Lower lobe of right lung (tissue), 2 donors: Measurements from ENCODE around the gene KCNQ5. TPM values are rescaled to one million over a fixed set of nuclear protein-coding genes. Genes with fewer than 3 reads are reported as not detected.

Source experiments
- ATAC-seq, 2 donors: fragments of 200-7000 bp; cut with Tn5 transposase; one replicate each; pipeline ENCODE4 v1.9.1; 2020 to 2022; ENCODE audit warnings: mild to moderate bottlenecking in 2 of 2, moderate library complexity in 2 of 2
- DNase-seq: peaks from one replicate; pipeline ENCODE4 v3.0.0-alpha.2; 2020
- H3K27ac ChIP-seq: fragments of 200-600 bp; one replicate; pipeline ENCODE4 v1.8.0; 2022
- H3K27me3 ChIP-seq: fragments of 200-600 bp; one replicate; pipeline ENCODE4 v1.8.0; 2022; ENCODE audit warnings: low read depth
- H3K36me3 ChIP-seq: fragments of 200-600 bp; one replicate; pipeline ENCODE4 v1.8.0; 2022; ENCODE audit warnings: mild to moderate bottlenecking
- H3K4me1 ChIP-seq: fragments of 200-600 bp; one replicate; pipeline ENCODE4 v1.8.0; 2022
- H3K4me3 ChIP-seq: fragments of 200-600 bp; one replicate; pipeline ENCODE4 v1.8.0; 2022; ENCODE audit warnings: mild to moderate bottlenecking
- H3K9me3 ChIP-seq: fragments of 200-600 bp; one replicate; pipeline ENCODE4 v1.8.0; 2022
- intact Hi-C: fragments of 100-400 bp; cut with DNase I; formaldehyde crosslinking; loops from one replicate; pipeline ENCODE4 v1.11.0; 2022
- total RNA-seq: library from RNA; stranded (reverse); fragmentation: NEBNext Ultra II Directional; extraction: Animal tissue kit (Norgen Biotek cat#: 25700); gene quantifications from one replicate; pipeline ENCODE4 v1.2.1, GENCODE V29; 2021
- TF ChIP-seq, protein P1 (sequence below): fragments of 200-600 bp; IDR thresholded peaks from one replicate; pipeline ENCODE4 v1.8.0; 2022; ENCODE audit warnings: antibody characterized with exemption, mild to moderate bottlenecking
- donor health status: DM: no; HTN: yes; CAD: no; lungs with severe emphysema.

KCNQ5 gene
- total RNA-seq, 1 donor from 2014 or later = 0.35 TPM

DNA sequence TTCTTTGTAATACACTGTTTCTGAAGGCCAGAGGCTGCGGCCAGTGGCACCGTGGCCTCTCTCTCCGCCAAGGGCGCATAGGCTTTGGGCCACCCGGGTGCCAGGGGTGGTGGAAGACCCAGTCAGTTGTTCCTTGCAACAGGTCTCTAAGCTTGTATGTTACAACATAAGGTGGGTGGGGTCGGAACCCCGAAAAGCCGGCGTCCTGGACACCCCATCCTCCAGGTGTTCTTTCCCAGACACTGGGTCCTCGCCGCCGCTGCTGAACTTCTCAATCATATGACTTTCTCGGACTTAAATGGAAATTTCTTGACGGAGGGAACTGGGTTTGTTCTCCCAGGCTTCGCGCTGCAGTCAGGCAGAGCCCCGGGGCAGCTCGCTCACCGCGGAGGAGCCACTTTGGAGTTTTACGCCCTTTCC is 983 bp upstream of the KCNQ5 start:
- Histone ChIP-seq H3K4me1 (peaks cover 35% of the 10 kb centered on the region), H3K27me3 (peaks cover 30% of the 10 kb centered on the region), H3K4me3 (peak overlapping the region; percentile 60), H3K27ac (no peak overlapping the region), H3K36me3 (no peaks in the 10 kb centered on the region), H3K9me3 (no peaks in the 10 kb centered on the region)
- no peak for DNase-seq
- TF ChIP-seq, protein P1, sequence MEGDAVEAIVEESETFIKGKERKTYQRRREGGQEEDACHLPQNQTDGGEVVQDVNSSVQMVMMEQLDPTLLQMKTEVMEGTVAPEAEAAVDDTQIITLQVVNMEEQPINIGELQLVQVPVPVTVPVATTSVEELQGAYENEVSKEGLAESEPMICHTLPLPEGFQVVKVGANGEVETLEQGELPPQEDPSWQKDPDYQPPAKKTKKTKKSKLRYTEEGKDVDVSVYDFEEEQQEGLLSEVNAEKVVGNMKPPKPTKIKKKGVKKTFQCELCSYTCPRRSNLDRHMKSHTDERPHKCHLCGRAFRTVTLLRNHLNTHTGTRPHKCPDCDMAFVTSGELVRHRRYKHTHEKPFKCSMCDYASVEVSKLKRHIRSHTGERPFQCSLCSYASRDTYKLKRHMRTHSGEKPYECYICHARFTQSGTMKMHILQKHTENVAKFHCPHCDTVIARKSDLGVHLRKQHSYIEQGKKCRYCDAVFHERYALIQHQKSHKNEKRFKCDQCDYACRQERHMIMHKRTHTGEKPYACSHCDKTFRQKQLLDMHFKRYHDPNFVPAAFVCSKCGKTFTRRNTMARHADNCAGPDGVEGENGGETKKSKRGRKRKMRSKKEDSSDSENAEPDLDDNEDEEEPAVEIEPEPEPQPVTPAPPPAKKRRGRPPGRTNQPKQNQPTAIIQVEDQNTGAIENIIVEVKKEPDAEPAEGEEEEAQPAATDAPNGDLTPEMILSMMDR = no peak
- intact Hi-C loops = no loop called here
- ATAC-seq = no peak

DNA sequence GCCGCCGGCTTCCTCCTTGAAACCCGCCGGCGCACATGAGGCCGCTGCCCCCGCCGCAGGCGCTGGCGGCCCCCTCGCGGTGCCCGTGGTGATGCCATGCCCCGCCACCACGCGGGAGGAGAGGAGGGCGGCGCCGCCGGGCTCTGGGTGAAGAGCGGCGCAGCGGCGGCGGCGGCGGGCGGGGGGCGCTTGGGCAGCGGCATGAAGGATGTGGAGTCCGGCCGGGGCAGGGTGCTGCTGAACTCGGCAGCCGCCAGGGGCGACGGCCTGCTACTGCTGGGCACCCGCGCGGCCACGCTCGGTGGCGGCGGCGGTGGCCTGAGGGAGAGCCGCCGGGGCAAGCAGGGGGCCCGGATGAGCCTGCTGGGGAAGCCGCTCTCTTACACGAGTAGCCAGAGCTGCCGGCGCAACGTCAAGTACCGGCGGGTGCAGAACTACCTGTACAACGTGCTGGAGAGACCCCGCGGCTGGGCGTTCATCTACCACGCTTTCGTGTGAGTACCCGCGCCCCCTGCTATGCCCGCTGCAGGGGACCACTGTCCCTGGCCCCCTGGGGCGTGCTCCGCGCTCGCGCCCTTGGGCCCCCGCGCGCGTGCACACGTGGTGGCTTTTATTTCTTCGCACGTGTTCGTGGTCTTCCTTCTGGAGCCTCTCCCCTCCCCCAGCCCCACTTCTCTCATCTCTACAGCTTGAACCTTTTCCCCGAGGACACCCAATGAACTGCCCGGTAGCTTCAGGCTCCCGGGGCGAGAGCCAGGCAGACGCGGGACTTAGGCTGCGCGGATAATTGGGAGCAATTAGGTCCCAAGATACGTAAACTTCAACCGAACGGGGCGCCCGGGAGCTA is 453 bp downstream of the KCNQ5 start:
- peak; percentile 53 for DNase-seq
- intact Hi-C loops = no loop called here

DNA sequence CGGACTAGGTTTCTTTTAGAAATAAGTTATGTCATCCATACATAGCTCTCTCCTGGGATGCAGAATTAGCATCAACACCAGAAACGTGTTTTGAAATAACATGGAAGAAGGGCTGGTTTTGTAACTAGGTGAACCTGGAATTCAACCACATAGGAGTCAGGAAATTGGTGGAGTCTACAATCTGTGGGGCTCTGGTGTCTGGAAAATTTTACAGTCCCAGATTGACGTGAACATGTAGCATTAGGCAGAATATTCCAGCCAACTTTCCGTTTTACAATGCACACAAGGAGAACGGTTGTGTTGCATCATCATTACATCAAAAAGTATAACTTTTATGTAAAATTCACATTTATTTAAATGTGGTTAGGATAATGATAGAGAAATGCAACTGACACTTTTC is 1.9 kb downstream of the KCNQ5 start:
- TF ChIP-seq, protein P1 = no peak
- peaks cover 30% of the 10 kb centered on the region for H3K27me3 ChIP-seq
- H3K36me3 ChIP-seq = no peaks in the 10 kb centered on the region
- no peak overlapping the region for H3K27ac ChIP-seq
- intact Hi-C loops = no loop called here
- H3K4me3 ChIP-seq = no peak overlapping the region
- ATAC-seq (no peak), DNase-seq (no peak)
- peaks cover 35% of the 10 kb centered on the region for H3K4me1 ChIP-seq
- H3K9me3 ChIP-seq = no peaks in the 10 kb centered on the region

More for the DNA sequence above, 453 bp downstream of the KCNQ5 start:
- no peaks in the 10 kb centered on the region for H3K9me3 ChIP-seq
- H3K4me1 ChIP-seq = peaks cover 35% of the 10 kb centered on the region
- peak; percentile 60 to 75 for ATAC-seq
- no peak overlapping the region for H3K27ac ChIP-seq
- peak overlapping the region; percentile 60 for H3K4me3 ChIP-seq
- H3K36me3 ChIP-seq = no peaks in the 10 kb centered on the region
- TF ChIP-seq, protein P1 = no peak
- H3K27me3 ChIP-seq = peaks cover 30% of the 10 kb centered on the region

DNA sequence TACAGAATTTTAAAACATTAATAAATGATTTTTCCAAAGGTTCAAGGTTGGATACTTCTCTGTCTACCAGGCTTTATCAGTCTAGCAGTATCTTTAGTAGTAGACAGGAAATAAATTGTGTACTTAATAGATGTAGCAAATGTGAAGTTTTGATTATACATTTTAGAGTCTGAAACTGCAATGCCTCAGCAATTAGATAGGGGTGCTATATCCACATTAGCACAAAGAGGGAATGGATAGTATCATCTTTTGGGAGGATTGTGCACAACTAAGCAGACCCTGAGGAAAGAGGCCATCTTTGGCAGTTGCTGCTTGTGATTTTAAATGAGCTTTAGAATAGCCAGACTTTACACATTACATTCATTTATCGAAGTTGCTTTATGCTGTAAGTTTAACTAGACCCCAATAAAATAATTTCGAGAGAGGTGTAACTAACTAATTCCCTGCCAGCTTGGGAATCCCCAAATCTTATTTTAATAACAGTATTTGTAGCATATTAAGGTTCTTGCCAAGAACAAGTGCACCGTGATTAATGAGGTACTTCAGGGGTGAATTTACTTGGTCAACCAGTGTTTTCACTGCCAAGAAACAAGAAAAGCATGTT is 2.8 kb downstream of the KCNQ5 start:
- Histone ChIP-seq H3K4me3 (no peak overlapping the region), H3K27me3 (peaks cover 30% of the 10 kb centered on the region), H3K9me3 (no peaks in the 10 kb centered on the region), H3K36me3 (no peaks in the 10 kb centered on the region), H3K4me1 (peaks cover 33% of the 10 kb centered on the region), H3K27ac (no peak overlapping the region)
- ATAC-seq (no peak), DNase-seq (no peak)
- TF ChIP-seq, protein P1 = peak; percentile 56
- intact Hi-C loops = no loop called here

DNA sequence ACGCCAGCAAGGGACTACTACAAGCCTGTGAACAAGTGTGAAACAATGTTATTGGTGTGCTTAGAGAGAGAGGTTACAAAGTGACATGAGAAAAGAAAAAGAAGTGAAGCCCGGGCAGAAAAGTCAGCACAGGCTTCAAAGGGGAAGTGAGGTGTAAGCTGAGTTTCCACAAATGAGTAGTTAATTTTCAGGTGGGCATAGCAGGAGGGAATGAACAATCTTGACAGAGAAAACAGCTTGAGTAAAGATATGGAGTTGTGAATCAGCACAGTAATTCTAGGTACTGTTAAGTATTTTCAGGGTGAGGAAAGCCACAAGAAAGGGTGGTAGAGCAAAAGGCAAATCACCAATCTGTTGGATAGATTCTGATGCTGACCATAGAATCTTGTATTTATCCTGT is 4.3 kb downstream of the KCNQ5 start:
- H3K4me1 ChIP-seq = peaks cover 18% of the 10 kb centered on the region
- H3K27ac ChIP-seq = no peak overlapping the region
- H3K9me3 ChIP-seq = no peaks in the 10 kb centered on the region
- H3K4me3 ChIP-seq = no peak overlapping the region
- no peak for ATAC-seq
- no peak for DNase-seq
- intact Hi-C loops = no loop called here
- H3K27me3 ChIP-seq = peaks cover 24% of the 10 kb centered on the region
- TF ChIP-seq, protein P1 = no peak
- H3K36me3 ChIP-seq = no peaks in the 10 kb centered on the region
